ENCODE data around the gene ZNF311. TPM values are rescaled to one million over a fixed set of nuclear protein-coding genes. Genes with fewer than 3 reads are reported as not detected.
A peak's percentile ranks its signal among the peaks of the same experiment; 100 is the strongest.
"Not testable (repeated sequence)": the region's sequence is repeated elsewhere in the genome, so short reads cannot be mapped to it uniquely, and the experiment has no call there.

Gene ZNF311
- polyA plus RNA-seq, 12 donors, result 1.6 to 3.1 (median 2.5) TPM; not detected in 2

GRCh38 chr6:28953585-28954258, 51.4 kb downstream of the ZNF311 start:
- DNase-seq, result no peak

GRCh38 chr6:28953039-28953584, 52.0 kb downstream of the ZNF311 start:
- DNase-seq, result peak; percentile 35

GRCh38 chr6:28949656-28950195, 55.4 kb downstream of the ZNF311 start:
- not testable (repeated sequence) for DNase-seq

- DNase-seq, result no peak
Measured at GRCh38 chr6:28948782-28949486, 56.2 kb downstream of the ZNF311 start.

GRCh38 chr6:28947831-28948270, 57.3 kb downstream of the ZNF311 start:
- DNase-seq, result no peak

GRCh38 chr6:28947067-28947765, 57.9 kb downstream of the ZNF311 start:
- no peak for DNase-seq

GRCh38 chr6:28945349-28945748, 59.8 kb downstream of the ZNF311 start:
- no peak for DNase-seq

Other genes with a start within 250 kb of the ZNF311 start
- gene TRIM27, start 81.3 kb downstream of the ZNF311 start, polyA plus RNA-seq (ENCODE audit: insufficient read length in 12 of 12), result 10 to 100 TPM in 11 of 12 donors, not detected in 1; 36.6 to 56.1 (median 46.9) TPM
- gene OR2W1, start 39.9 kb upstream of the ZNF311 start, polyA plus RNA-seq (ENCODE audit: insufficient read length in 12 of 12), result not detected
- not detected for gene OR2B3, start 82.0 kb upstream of the ZNF311 start, polyA plus RNA-seq (ENCODE audit: insufficient read length in 12 of 12)
- not detected for gene OR2J1, start 94.2 kb upstream of the ZNF311 start, polyA plus RNA-seq (ENCODE audit: insufficient read length in 12 of 12)
- not detected for gene OR2J3, start 102.7 kb upstream of the ZNF311 start, polyA plus RNA-seq (ENCODE audit: insufficient read length in 12 of 12)
- gene OR2J2, start 165.6 kb upstream of the ZNF311 start, polyA plus RNA-seq (ENCODE audit: insufficient read length in 12 of 12), result not detected